Measurements from ENCODE around the gene TGFBR1.

TGFBR1 gene

GRCh38 chr9:99071313-99072039, 33.4 kb upstream of the TGFBR1 start:
- Mint-ChIP-seq H3K36me3 (ENCODE audit: low read depth) (peaks cover 19% of the 10 kb centered on the region), H3K4me1 (ENCODE audit: low read depth) (peaks cover 52% of the 10 kb centered on the region), H3K4me3 (no peak overlapping the region), H3K9me3 (peaks cover 6% of the 10 kb centered on the region), H3K27ac (peak overlapping the region; percentile 49), H3K27me3 (ENCODE audit: low read depth) (no peaks in the 10 kb centered on the region)

- peaks cover 6% of the 10 kb centered on the region for H3K9me3 Mint-ChIP-seq
- H3K27ac Mint-ChIP-seq: no peak overlapping the region
- no peak overlapping the region for H3K4me3 Mint-ChIP-seq
- no peaks in the 10 kb centered on the region for H3K27me3 Mint-ChIP-seq (ENCODE audit: low read depth)
- peaks cover 57% of the 10 kb centered on the region for H3K4me1 Mint-ChIP-seq (ENCODE audit: low read depth)
- peaks cover 19% of the 10 kb centered on the region for H3K36me3 Mint-ChIP-seq (ENCODE audit: low read depth)
Observed at GRCh38 chr9:99072040-99072394, 32.9 kb upstream of the TGFBR1 start.

DNA sequence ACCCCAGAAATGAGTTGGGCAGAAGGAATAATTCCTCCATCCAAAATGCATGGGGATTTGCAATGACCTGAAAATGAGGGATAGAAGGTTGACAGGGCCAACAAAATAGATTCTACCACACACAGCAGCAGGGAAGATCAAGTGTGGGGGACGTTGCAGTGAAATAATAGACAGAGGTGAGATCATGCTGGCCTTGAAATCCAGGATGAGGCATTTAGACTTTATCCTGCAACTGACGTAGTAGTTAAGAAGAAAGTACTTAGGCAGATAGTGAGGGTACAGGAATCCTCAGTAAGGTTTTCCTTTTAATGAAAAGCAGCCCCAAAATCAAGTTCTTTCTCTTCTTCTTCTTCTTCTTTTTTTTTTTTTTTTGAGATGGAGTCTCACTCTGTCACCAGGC, 31.6 kb upstream of the TGFBR1 start:
- H3K27ac Mint-ChIP-seq: no peak overlapping the region
- H3K36me3 Mint-ChIP-seq (ENCODE audit: low read depth): peaks cover 16% of the 10 kb centered on the region
- no peaks in the 10 kb centered on the region for H3K27me3 Mint-ChIP-seq (ENCODE audit: low read depth)
- peaks cover 58% of the 10 kb centered on the region for H3K4me1 Mint-ChIP-seq (ENCODE audit: low read depth)
- peaks cover 6% of the 10 kb centered on the region for H3K9me3 Mint-ChIP-seq
- no peak overlapping the region for H3K4me3 Mint-ChIP-seq

DNA sequence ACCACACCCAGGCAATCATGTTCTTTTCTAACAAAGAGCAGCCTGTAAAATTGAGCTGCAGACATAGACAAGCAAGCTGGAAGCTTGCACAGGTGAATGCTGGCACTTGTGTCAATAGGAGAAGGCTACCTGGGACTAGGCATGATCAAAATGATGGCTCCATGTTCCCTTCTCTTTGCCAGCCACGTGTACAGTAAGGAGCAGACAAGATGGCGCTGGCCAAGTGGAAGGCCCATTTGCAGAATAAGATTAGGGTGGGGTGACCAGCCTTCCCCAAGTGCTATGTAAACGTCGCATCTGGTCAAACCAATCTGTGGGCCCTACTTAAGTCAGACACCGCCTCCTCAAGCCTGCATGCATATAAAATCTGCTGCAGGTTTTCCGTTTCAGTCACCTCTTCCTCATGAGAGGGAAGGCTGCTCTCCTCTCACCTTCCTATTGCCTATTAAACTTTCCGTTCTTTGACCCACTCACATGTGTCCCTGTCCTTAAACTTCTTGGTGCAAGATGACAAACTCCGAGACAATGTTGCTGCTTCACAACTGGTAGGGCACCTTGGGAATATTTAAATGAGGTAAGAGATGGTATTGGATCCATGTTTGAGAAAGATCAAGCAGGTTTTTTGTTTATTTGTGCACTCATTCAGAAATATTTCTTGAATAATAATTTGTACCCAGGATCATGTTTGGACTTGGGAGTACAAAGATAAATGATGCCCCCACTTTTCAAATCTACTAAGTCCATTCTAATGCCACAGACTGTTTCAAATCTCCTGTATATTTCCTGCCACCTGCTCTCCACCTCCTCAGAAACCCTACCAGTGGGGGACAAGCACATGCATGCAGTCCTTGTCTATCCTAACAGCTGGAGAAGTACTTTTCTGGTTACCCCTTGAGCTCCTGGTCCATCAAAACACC, 30.7 kb upstream of the TGFBR1 start:
- Mint-ChIP-seq H3K27ac (peak overlapping the region; percentile 37), H3K27me3 (ENCODE audit: low read depth) (no peaks in the 10 kb centered on the region), H3K9me3 (peaks cover 2% of the 10 kb centered on the region), H3K4me3 (no peak overlapping the region), H3K36me3 (ENCODE audit: low read depth) (peaks cover 12% of the 10 kb centered on the region), H3K4me1 (ENCODE audit: low read depth) (peaks cover 56% of the 10 kb centered on the region)

DNA sequence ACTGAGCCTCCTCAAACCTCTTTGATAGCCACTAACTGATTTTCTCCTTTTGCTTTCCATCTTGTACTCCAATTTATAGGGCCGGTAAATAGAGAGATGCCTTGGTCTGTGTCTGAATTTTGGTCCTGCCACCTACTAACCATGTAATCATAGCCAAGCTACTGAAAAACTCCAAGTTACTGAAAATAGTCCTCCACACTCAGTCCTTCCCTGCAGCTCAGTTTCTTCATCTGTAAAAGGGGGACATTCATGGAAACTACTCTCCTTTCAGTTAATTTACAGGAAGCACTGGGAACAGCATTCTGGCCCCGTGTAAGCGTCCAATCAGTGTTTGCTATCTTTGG, 30.0 kb upstream of the TGFBR1 start:
- H3K9me3 Mint-ChIP-seq: no peaks in the 10 kb centered on the region
- H3K27ac Mint-ChIP-seq: peak overlapping the region; percentile 37
- H3K4me3 Mint-ChIP-seq: no peak overlapping the region
- H3K27me3 Mint-ChIP-seq (ENCODE audit: low read depth): no peaks in the 10 kb centered on the region
- peaks cover 52% of the 10 kb centered on the region for H3K4me1 Mint-ChIP-seq (ENCODE audit: low read depth)
- H3K36me3 Mint-ChIP-seq (ENCODE audit: low read depth): peaks cover 9% of the 10 kb centered on the region

DNA sequence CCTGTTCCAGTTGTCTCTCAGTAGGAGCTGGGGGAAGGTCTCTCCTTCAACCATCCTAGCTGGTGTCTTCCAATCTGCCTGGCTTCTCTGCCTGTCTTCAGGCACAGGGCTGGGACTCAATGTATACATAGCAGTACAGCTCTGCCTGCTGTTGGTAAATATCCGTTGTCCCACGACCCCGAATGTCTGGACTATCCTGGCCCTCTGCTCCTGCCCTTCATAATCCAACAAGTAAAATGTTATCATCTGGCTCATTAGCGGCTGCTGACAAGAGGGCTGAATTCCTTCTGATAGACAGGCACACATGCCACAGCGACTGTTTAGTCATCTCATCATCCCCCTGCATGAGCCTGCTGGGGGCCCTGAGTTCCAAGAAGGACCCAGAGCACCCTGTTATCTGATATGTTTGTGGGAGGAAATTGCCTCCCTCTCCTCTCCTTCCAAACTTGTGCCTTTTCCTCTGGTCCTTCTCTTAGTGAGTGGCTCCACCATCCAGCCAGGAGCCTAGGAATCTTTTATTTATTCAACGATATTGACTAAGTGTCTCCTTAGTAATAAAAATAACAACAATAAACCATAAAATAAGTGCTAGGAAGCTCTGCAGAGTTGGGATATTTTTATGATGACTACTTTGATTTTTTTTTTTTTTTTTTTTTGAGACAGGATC, 29.5 kb upstream of the TGFBR1 start:
- H3K4me1 Mint-ChIP-seq (ENCODE audit: low read depth): peaks cover 52% of the 10 kb centered on the region
- H3K27me3 Mint-ChIP-seq (ENCODE audit: low read depth): no peaks in the 10 kb centered on the region
- no peaks in the 10 kb centered on the region for H3K9me3 Mint-ChIP-seq
- peaks cover 9% of the 10 kb centered on the region for H3K36me3 Mint-ChIP-seq (ENCODE audit: low read depth)
- H3K4me3 Mint-ChIP-seq: no peak overlapping the region
- no peak overlapping the region for H3K27ac Mint-ChIP-seq

DNA sequence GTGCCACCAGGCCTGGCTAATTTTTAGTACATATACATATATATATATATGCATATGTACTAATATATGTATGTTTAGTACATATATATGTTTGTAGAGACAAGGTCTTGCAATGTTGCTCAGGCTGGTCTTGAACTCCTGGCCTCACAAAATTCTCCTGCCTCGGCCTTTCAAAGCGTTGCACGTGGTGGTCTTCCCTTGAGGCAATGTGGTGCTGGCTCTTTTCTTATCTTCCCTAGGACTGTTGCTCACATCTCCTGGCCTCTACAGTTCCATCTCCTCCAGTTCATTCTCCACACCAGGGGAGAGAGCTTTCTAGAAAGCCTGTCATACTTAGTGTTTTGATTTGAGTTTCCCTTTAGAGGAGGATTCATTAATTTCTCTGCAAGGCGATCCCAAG, 28.9 kb upstream of the TGFBR1 start:
- Mint-ChIP-seq H3K27ac (peak overlapping the region; percentile 92), H3K4me3 (peak overlapping the region; percentile 43), H3K9me3 (no peaks in the 10 kb centered on the region), H3K27me3 (ENCODE audit: low read depth) (peaks cover 3% of the 10 kb centered on the region), H3K4me1 (ENCODE audit: low read depth) (peaks cover 54% of the 10 kb centered on the region), H3K36me3 (ENCODE audit: low read depth) (peaks cover 9% of the 10 kb centered on the region)

- H3K4me1 Mint-ChIP-seq (ENCODE audit: low read depth): peaks cover 50% of the 10 kb centered on the region
- H3K9me3 Mint-ChIP-seq: no peaks in the 10 kb centered on the region
- peaks cover 11% of the 10 kb centered on the region for H3K36me3 Mint-ChIP-seq (ENCODE audit: low read depth)
- peak overlapping the region; percentile 92 for H3K27ac Mint-ChIP-seq
- H3K4me3 Mint-ChIP-seq: peak overlapping the region; percentile 61
- peaks cover 4% of the 10 kb centered on the region for H3K27me3 Mint-ChIP-seq (ENCODE audit: low read depth)
Observed at GRCh38 chr9:99076483-99077171, 28.3 kb upstream of the TGFBR1 start.

GRCh38 chr9:99078717-99079116, 26.2 kb upstream of the TGFBR1 start:
- Mint-ChIP-seq H3K27me3 (ENCODE audit: low read depth) (peaks cover 16% of the 10 kb centered on the region), H3K4me1 (ENCODE audit: low read depth) (peaks cover 50% of the 10 kb centered on the region), H3K27ac (no peak overlapping the region), H3K4me3 (no peak overlapping the region), H3K36me3 (ENCODE audit: low read depth) (peaks cover 6% of the 10 kb centered on the region), H3K9me3 (peaks cover 4% of the 10 kb centered on the region)

DNA sequence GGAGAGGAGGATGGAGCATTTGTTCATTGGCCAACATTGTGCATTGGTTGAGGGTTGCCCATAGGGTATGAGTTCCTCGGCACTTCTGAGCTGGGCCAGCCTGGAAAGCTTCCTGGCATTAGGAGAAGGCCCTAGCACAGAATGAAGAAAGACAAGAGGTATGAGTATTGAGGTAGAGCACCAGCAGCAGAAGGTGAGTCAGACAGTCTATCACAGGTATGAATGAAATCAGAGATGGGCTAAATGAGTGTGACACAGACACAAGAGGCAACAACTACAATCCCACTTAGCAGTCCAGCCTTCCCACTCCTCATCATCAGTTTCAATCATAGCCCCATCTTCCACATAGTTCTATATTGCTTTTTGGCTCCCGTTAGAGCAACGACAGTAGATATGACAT, 25.4 kb upstream of the TGFBR1 start:
- peaks cover 6% of the 10 kb centered on the region for H3K36me3 Mint-ChIP-seq (ENCODE audit: low read depth)
- peaks cover 4% of the 10 kb centered on the region for H3K9me3 Mint-ChIP-seq
- peaks cover 17% of the 10 kb centered on the region for H3K27me3 Mint-ChIP-seq (ENCODE audit: low read depth)
- peaks cover 46% of the 10 kb centered on the region for H3K4me1 Mint-ChIP-seq (ENCODE audit: low read depth)
- no peak overlapping the region for H3K4me3 Mint-ChIP-seq
- H3K27ac Mint-ChIP-seq: no peak overlapping the region

DNA sequence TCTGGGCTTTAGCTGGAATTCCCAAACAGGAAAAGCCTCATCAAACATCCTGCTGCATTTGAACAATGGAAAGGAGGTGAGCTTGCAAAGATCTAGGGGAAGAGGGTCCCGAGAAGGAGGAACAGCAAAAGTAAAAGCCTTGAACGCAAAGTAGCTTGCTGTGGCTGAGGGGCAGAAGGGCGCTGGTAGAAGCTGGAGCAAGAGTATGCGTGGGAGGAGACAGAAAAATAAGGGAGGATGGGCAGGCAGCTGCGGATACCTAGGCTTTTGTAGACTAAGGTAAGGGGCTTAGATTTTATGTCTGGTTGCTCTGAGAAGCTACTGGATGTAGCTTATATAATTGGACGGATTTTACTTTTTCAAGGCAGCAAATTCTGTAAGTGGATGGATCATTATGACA, 21.9 kb upstream of the TGFBR1 start:
- Mint-ChIP-seq H3K27ac (no peak overlapping the region), H3K27me3 (ENCODE audit: low read depth) (peaks cover 17% of the 10 kb centered on the region), H3K36me3 (ENCODE audit: low read depth) (peaks cover 14% of the 10 kb centered on the region), H3K4me3 (no peak overlapping the region), H3K4me1 (ENCODE audit: low read depth) (peaks cover 38% of the 10 kb centered on the region), H3K9me3 (peaks cover 15% of the 10 kb centered on the region)

DNA sequence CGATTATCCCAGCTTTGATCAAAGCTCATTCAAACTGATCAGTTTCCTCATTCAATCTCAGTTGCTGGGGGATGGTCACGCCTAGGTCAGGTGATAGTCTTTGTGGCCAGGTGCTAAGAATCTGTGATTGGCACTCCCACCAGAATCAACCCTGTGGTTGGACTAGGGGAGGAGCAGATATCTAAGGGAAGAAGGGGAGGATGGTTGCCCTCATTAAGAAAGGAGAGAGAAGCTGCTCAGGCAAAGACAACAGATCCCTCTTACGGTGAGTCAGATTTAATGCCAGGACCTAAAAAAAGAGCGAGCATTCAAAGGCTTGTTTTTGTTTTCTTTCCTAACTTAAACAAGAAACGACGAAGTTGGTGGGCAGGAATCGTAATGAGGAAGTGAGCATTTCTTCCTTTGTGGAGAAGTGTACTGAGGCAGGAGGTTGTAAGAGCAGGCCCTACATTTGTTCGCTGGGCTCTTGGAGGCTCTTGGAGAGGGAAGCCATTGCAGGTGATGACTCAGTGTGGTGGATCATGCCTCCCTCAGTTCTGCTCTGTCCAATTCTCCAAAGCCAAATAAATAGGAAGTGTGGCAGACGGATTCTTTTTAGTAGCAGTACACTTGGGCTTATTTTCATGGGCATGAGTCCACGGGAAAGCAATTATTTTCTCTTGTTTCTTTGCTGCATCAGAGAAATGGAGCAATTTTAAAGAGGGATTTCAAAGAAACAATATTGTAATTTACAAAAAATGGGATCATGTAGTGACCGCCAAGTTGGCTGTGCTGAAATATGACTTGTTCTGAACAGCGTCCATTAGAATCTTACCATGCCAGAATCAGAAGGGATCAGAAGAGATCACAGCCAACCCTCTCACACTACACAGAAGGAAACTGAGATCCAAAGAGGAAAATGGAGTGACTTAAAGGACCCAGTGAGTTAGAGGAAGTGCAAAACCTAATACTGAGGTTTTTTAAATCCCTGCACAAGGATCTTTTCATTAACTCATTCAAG, 18.7 kb upstream of the TGFBR1 start:
- Mint-ChIP-seq H3K27ac (no peak overlapping the region), H3K9me3 (peaks cover 30% of the 10 kb centered on the region)

DNA sequence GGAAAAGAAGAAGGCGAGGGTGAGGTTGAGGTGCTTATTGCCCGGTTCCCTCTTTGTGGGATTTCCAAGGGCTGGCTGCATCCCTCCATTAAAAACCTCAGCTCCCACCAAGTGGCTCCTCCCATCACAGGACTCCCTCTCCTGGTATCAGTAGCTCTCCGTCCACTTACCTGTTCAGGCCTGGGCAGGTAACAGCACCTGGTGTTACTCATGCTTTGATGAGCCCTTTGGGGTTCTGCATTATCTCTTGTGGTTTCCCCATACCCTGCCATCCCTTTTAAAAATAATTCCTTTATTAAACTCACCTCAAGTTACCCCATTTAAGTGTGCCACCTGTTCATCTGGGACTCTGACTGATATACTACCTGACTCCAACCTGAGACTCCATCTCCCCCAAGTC, 17.5 kb upstream of the TGFBR1 start:
- H3K4me3 Mint-ChIP-seq: no peak overlapping the region
- peaks cover 13% of the 10 kb centered on the region for H3K27me3 Mint-ChIP-seq (ENCODE audit: low read depth)
- peaks cover 21% of the 10 kb centered on the region for H3K36me3 Mint-ChIP-seq (ENCODE audit: low read depth)
- peaks cover 30% of the 10 kb centered on the region for H3K9me3 Mint-ChIP-seq
- peaks cover 49% of the 10 kb centered on the region for H3K4me1 Mint-ChIP-seq (ENCODE audit: low read depth)
- H3K27ac Mint-ChIP-seq: no peak overlapping the region

More for the DNA sequence above, 18.7 kb upstream of the TGFBR1 start:
- Mint-ChIP-seq H3K27me3 (ENCODE audit: low read depth) (peaks cover 13% of the 10 kb centered on the region), H3K36me3 (ENCODE audit: low read depth) (peaks cover 20% of the 10 kb centered on the region), H3K4me1 (ENCODE audit: low read depth) (peaks cover 45% of the 10 kb centered on the region), H3K4me3 (no peak overlapping the region)
